Cardiac septum (tissue), 1 donor: ENCODE results near the gene NANOS2. TPM values are rescaled to one million over a fixed set of nuclear protein-coding genes. Genes with fewer than 3 reads are reported as not detected.
"Not testable (repeated sequence)": the region's sequence is repeated elsewhere in the genome, so short reads cannot be mapped to it uniquely, and the experiment has no call there.

Source experiments
- DNase-seq: peaks from one replicate; pipeline ENCODE4 v3.0.0-alpha.2; 2020; ENCODE audit warnings: low spot score
- intact Hi-C: fragments of 100-400 bp; cut with DNase I; formaldehyde crosslinking; loops from one replicate; pipeline ENCODE4 v1.14.0; 2022
- total RNA-seq: library from RNA; stranded (reverse); fragmentation: NEBNext Ultra II Directional; extraction: Animal tissue kit (Norgen Biotek cat#: 25700); gene quantifications from one replicate; pipeline ENCODE4 v1.2.1, GENCODE V29; 2021
- donor health status: DM: no; HTN: no; CAD: no.

Gene NANOS2
- total RNA-seq, 1 donor from 2014 or later = not detected

DNA sequence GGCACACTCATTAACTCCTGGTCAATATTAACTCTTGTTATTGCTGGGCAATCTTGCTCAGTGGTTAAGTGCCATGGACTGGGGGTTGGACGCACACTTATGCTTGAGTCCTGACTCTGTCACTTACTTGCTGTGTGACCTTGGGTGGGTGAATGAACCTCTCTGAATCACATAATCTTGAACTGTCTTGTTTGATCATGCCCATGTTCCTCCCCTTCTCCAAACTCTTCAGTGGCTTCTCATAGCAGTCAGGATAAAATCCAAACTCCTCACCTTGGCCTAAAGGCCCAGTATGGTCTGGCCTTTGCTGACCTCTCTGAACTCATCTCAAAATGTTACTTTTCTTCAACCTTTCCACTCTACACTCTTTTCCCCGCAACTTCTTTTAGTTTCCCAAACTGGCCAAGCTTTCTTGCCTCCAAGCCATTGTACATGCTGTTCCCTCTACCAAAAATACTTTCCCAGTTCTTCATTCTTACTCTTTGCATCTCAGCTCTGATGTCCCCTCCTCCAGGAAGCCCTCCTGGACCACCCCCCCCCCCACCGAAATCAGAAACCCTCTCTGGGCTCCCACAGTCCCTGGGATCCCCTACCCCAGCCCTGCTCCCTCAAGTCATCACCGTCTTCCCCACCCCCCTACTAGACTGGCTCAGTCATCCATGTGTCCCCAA lies 14.5 kb downstream of the NANOS2 start:
- intact Hi-C loops = no loop called here
- no peak for DNase-seq

DNA sequence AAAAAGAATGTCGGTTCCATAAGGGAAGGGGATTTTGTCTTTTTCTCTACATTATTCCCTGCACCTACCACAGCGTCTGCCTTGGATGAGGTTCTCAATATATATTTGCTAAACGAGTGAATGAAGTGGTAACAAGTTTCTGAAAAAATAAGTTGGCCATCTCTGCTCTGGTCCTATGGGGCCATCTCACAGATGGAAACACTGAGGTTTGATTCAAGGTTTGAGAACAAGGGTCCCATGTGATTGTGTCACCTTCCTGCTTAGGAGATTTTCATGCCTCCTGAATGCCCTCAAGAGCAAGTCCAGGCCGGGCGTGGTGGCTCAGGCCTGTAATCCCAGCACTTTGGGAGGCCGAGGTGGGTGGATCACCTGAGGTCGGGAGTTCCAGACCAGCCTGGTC lies 15.3 kb downstream of the NANOS2 start:
- no peak for DNase-seq
- intact Hi-C loops = no loop called here

DNA sequence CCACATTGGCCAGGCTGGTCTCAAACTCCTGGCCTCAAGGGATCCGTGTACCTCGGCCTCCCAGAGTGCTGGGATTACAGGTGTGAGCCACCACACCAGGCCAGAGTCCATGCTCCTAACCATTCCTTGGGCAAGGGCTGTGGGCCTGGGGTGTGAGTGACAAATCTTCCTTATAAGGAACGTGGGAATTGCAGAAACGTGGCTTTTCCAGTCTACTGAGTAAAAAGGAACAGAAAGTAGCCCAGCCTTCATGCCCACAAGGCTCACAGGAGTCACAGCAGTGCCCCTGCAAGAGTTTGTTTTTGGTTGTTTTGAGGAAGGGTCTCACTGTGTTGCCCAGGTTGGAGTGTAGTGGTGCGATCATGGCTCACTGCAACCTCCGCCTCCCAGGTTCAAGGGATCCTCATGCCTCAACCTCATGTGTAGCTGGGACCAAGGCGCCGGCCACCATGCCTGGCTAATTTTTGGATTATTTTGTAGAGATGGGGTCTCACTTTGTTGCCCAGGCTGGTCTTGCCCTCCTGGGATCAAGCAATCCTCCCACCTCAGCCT lies 17.2 kb downstream of the NANOS2 start:
- intact Hi-C loops = no loop called here
- no peak for DNase-seq

DNA sequence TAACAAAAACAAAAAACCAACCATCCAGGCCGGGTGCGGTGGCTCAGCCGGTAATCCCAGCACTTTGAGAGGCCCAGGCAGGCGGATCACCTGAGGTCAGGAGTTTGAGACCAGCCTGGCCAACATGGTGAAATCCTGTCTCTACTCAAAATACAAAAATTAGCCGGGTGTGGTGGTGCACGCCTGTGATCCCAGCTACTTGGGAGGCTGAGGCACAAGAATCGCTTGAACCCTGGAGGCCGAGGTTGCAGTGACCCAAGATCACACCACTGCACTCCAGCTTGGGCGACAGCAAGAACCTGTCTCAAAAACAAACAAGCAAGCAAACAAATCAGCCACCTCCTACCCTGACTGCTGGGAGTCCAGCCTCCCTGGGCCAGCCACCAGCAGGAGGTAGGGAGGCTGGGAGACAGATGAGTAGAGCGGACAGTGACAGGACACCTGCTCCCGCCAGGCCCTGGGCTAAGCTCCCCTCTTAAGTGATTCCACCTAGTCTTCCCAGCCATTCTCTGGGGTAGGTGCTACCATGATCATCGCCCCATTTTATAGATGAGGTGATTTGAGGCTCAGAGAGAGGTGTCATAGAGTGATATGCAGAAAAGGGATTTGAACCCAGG lies 18.5 kb downstream of the NANOS2 start:
- intact Hi-C loops, DNase-seq: not testable (repeated sequence)

DNA sequence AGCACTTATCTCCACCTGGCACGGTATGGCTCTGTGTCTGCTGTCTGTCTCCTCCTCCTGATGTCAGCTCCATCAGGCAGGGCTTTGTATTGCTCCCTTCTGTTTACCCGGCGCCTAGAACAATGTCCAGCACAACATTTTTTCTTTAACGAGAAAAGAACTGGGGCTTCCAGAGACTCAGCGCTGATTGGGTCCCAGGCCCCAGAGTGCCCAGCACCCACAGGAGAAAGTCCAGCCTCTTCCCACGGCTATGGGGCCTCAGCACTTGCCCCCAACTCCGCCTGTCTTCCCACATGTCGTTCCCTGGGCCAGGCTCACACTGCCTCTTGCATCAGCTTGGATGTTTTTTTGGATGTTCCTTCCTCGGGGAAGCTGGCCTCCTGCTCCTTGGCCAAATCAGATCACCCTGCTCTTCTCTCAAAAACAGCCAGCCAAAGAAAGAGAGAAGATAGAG lies 19.0 kb downstream of the NANOS2 start:
- intact Hi-C loops = no loop called here
- no peak for DNase-seq

DNA sequence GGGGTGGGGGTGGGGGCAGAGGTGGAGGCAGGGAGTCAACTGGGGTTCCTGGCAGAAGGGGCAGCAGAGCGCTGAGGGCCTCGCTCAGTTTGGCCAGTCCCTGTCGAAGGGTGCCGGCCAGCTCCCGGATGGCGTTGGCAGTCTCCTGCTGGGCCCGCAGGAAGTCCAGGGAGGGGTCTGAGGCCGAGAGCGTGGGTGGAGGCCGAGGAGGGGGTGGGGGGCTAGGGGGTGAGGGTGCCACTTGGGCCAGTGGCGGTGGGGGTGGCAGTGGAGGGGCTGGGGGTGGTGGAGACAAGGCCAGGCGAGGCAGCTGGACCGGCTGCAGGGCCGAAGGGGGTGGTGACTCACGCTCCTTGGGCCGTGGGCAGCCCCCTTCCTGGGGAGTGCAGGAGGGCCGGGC lies 23.7 kb downstream of the NANOS2 start:
- DNase-seq = no peak
- intact Hi-C loops = no loop called here

DNA sequence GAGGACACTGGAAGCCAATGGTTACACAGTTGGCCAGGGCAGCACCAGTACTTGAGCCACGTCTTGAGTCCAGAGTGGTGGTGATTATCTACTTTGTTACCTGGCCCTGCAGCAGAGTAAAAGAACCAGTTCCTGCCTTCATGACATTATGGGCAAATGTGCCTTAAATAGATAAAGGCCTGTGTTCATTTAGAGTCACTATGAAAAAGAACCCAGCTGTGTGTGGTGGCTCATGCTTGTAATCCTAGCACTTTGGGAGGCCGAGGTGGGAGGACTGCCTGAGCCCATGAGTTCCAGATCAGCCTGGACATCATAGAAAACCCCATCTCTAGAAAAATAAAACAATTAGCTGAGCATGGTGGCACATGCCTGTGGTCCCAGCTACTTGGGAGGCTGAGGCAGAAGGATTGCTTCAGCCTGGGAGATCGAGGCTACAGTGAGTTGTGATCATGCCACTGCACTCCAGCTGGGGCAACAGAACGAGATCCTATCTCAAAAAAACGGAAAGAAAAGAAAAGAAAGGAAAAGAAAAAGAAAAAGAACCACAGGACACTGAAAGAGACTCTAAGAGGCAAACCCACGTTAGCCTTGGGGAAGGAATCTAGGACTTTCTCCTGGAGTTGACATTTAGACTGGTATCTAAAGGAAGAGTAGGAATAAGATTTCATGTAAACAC lies 25.2 kb downstream of the NANOS2 start:
- no peak for DNase-seq
- intact Hi-C loops = no loop called here

DNA sequence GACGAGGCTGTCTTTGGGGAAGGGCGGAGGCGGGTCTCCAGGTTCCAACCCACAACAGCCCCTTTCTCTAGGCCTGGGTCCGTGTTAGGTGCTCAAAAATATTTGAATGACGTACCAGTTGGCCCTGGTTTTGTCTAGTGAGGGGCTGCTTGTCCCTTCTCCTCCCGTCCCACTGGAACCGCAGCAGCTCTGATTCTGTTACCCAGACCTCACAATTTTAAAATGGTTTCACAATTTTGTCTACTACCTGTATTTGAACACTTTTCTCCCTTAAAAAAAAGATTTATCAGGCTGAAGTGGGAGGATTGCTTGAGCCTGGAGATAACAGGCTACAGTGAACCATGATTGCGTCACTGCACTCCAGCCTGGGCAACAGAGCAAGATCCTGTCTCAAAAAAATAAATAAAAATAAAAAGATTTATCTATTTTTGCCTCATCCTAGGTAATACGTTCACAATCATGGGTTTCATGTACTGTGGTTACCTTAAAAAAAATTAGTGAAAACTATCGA lies 27.3 kb downstream of the NANOS2 start:
- intact Hi-C loops = no loop called here
- DNase-seq = no peak

DNA sequence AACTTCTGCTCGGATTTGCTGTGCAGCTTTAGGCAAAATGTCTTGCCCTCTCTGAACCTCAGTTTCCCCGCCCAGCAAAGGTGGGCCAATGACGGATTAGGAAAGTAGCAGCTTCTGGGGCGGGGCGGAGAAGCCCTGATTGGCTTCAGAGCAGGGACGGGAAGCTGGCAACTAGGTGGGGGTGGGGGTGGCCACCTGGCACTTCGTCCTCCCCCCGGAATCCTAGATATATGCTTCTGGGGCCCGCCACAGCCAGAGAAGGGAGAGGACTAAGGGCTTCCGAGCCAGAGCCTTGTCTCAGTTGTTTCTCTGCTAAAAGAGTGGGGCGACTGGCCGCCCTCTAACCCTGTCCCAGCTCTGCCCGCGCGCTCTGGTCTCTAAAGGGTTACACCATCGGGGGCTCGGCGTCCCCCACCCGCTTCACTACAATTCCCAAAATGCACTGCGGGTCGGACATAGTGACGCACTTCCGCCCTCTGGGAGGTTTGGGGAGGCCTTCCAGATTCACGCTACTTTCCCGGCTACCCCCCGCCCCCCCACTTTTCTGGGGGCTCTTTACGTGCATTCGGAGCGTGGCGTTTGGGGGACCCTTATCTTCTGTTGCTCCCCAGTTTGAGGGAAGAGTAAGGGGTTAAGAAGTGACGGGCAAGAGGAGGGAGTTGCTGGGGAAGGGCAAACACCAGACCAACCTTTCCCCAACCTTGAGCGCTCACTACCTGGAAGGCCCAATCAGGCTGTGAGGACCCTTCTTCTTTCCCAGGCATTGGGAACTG lies 28.0 kb downstream of the NANOS2 start:
- intact Hi-C loops = loop anchor here (1.0 kb wide), 1 partner anchor 23 kb away; the partner anchor contains the start of gene SYMPK
- peak; percentile 96 for DNase-seq

DNA sequence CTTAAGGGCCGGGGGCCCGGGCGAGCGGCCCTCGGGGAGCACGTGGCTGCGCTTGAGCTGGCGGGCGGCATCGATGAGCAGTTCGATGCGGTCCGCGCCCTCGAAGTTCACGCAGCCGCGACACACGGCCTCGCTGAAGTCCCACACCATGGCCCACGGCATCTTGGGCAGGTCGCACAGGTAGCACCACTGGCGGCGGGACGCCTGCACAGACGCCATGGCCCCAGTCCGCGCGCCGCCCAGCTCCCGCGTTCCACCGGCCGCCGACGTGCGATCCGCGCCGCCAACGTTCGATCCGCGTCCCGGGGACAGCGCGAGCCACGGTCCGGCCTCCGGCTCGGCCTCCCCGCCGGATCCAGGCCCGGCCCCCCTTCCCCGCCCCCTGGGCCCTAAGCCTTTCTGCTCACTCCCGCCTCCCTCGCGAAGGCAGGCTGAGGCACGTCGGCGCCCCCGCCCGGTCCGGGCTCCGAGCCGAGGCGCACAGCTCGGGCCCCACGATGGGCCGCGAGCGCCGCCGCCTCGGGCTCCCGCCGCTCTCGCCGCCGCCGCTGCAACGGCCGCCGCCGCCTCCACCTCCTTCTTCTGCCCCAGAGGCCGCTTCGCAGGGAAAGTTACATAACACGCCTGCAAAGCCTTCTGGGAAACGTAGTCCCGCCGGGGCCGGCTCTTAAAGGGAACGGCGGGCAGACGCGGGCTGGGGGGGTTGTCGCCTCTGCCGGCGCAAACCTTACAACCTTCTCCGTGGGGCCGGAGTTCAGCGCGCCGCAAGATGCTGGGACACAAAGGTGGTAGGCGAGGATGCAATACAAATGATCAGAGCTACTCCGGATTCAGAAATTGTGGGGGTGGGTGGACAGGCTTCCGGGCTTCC lies 28.8 kb downstream of the NANOS2 start, which contains the start of gene IRF2BP1:
Gene IRF2BP1 (minus strand): TSS at position 586 of the 871 bp plus-strand sequence. CDS start 367 bp downstream, at position 219.
- DNase-seq = peak; percentile 96
- intact Hi-C loops = loop anchor here (1.0 kb wide), 1 partner anchor 22 kb away; the partner anchor contains the start of gene SYMPK

DNA sequence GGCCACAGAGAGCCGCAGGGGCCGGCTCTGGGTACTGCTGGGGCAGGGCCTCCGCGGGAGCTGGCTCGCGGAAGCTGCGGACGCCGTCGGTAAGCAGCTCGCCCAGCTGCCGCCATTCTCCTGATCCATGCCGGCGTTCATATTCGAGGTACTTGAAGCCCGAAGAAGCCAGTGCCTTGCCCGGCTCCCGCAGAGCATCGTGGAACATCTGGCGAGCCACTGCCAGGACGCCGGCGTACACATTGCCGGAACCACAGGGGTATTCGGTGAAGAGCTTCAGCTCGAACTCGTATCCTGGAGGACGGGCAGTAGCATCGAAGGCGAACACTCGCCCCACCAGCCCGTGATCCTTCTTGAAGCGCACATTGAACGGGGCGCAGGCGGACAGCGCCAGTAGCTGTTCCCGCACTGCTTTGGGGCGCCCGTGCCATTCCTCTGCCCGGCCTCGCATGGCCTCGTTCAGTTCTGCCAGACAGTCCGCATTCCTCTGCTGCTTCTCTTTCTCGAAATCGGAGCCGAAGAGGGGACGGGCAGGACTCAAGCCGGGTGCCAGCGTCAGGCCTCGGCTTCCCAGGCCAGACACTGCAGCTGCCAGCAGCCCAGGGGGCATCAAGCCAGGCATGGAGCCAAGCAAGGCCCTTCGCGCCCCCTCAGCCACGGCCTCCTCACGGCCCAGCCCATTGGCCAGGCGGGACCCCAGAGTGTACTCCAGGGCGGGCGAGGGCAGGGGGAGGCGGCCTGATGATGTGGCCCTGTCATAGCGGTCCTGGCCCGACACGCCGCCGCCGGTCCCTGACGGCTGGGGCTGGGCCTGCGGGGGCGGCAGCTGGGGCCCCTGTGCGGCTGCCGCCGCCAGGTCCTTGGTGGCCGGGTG lies 29.7 kb downstream of the NANOS2 start:
- intact Hi-C loops = no loop called here
- DNase-seq = no peak

DNA sequence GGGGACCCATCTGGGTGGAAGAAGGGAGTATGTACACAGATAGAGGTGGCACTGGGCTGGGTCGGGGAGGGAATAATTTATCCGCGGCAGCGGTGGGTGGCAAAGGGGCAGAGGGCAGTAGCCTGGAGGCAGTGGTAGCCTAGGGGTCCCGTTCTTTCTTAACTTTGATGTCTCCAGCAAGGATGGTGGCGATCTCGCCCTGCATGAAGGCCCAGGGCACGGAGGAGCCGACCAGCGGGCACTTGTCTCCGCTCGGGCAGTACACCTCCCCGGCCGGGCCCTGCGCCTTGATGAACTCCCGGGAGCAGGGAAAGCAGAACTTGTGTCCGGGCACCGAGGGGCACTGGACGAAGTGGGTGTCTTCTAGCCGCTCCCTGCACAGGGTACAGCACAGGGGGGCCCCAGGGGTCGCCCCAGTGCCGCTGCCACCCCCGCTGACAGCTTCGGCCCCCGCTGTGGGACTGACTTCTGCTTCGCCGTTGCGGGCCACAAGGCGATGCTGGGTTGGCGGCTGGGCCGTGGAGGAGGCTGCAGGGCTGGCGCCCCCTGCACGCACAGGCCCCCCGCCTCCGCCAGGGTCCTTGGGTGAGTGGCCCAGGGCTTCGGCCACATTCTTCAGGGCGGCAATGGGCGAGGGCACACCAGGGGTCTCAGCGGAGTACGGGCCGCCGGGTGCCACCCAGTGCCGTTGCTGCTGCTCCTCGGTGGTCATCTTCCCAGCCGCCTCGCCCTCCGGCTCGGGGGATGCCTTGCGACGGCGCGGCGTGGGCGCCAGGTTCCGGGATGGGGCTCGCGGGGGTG lies 30.5 kb downstream of the NANOS2 start:
- intact Hi-C loops = loop anchor here (2.0 kb wide), 1 partner anchor 67 kb away; no protein-coding TSS in a partner anchor
- no peak for DNase-seq

DNA sequence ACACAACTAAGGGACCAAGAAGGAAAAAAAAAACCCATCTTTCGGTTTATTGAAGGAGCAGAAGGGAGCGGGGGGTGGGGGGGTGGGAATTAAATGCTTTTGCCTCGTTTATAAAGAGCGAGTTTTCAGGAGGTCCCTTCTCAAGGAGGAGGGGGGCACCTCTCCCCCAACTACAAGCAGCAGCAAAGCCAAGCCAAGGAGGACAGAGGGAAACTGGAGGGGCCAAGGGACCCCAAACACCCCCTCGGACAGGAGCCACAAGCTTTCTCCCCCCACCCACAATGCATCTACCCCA lies 31.0 kb downstream of the NANOS2 start:
- DNase-seq = no peak
- intact Hi-C loops = loop anchor here (2.0 kb wide), 1 partner anchor 67 kb away; no protein-coding TSS in a partner anchor

DNA sequence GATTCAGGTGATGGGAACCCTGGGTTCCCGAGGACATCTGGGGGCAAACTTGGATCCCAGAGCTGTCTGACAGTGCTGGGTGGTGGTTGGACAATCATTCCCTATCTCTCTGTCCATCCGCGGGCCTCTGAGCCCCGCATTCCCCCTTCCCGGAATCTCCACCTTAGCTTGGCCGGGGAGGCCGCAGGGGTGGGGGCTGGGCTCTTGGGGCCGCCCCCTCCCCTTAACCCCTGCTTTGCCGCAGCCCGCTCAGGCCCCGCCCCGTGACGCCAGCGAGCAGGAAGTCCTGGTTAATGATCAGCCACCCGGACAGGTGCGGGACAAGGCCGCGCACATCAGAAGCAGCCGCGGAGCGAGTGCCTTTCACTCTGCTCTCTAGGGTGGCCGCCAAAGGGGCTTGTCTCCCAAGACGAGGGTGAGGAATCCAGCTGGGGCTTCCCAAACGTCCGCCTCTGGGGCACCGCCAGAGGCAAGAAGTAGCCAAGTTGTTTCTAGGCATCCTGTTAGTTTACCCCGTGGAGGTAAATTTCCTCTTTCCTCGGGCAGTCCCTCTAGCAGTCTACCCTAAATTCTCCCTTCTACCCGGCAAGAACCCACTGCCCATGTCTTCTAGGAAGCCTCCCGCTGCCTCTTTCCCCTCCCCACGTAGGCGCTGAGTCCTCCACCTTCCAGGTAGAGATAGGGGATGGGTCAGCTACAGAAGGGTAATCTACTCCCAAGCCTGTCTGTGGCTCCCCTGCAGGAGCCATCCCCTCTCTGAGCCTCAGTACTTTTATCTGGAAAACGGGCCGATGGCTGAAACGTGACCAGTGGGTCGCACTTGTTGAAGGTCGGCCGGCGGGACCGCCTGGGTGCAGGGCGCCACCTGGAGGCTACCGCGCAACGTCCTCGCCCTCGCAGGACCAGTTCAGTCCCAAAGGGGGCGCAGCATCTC lies 31.7 kb downstream of the NANOS2 start:
- intact Hi-C loops = loop anchor here (2.0 kb wide), 1 partner anchor 66 kb away; no protein-coding TSS in a partner anchor
- peak; percentile 90 for DNase-seq

DNA sequence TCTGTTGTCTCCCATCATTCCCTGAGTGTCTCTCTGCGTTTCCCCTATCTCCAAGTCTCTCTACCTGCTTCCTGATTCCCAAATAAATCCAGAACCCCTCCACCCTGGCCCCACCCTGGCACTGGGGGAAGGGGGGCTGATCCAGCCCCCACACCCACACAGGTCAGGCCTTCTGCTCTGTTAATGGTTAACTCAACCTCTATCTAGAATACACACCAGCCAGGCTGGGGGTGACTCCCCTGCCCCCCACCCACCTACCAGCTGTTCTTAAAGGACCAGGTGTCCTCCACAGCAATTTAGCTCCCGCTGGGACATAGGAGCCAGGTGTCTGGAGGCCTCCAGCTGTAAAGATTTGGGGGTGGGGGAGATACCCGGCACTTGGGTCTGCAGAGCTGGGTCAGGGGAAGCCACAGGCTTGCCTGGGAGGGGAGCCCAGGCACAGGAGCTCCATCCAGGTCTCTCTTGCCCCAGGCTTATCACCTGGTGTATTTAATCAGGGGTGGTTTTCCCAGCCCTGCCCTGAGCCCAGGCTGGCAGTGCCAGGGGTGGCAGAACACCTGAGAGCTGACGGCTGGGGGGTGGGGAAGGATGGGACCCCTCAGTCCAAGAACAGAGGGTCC lies 32.6 kb downstream of the NANOS2 start:
- DNase-seq = no peak
- intact Hi-C loops = loop anchor here (2.0 kb wide), 1 partner anchor 65 kb away; no protein-coding TSS in a partner anchor
